HepG2 (cell line): ENCODE results near the gene CTRL. TPM values are rescaled to one million over a fixed set of nuclear protein-coding genes. Genes with fewer than 3 reads are reported as not detected.

Experiments used
- FOSL1 ChIP-seq: sonication (generic); formaldehyde crosslinking; IDR thresholded peaks from 2 replicates; pipeline ENCODE4 v1.9.0; 2021; ENCODE audit warnings: missing genetic modification reagents, borderline replicate concordance
- FOXA3 ChIP-seq: IDR thresholded peaks from 2 replicates; pipeline ENCODE4 v1.6.1; 2016; ENCODE audit warnings: missing genetic modification reagents, missing compliant biosample characterization
- GLMP ChIP-seq: sonication (generic); formaldehyde crosslinking; IDR thresholded peaks from 2 replicates; pipeline ENCODE4 v1.9.0; 2021; ENCODE audit warnings: missing genetic modification reagents, mild to moderate bottlenecking, borderline replicate concordance
- HOXA7 ChIP-seq: sonication (generic); formaldehyde crosslinking; IDR thresholded peaks from 2 replicates; pipeline ENCODE4 v1.8.1; 2022; ENCODE audit warnings: mild to moderate bottlenecking, missing genetic modification reagents, moderate library complexity
- IRF2 ChIP-seq: IDR thresholded peaks from 2 replicates; pipeline ENCODE4 v1.6.1; 2018; ENCODE audit warnings: missing genetic modification reagents, missing compliant biosample characterization
- MED8 ChIP-seq: sonication (generic); formaldehyde crosslinking; IDR thresholded peaks from 2 replicates; pipeline ENCODE4 v1.8.1; 2023; ENCODE audit warnings: mild to moderate bottlenecking, missing genetic modification reagents; ENCODE audit not compliant: insufficient replicate concordance
- NCOA2 ChIP-seq: sonication (generic); formaldehyde crosslinking; IDR thresholded peaks from 2 replicates; pipeline ENCODE4 v1.8.0; 2022; ENCODE audit warnings: inconsistent platforms
- NCOR1 ChIP-seq: fragments of 200-600 bp; sonication (generic); IDR thresholded peaks from 2 replicates; pipeline ENCODE4 v1.7.0; 2017; ENCODE audit warnings: antibody characterized with exemption, low read length, borderline replicate concordance
- NFKBIZ ChIP-seq: IDR thresholded peaks from 2 replicates; pipeline ENCODE4 v1.6.1; 2018; ENCODE audit warnings: missing genetic modification reagents, missing compliant biosample characterization
- RXRA ChIP-seq: sonication (generic); formaldehyde crosslinking; IDR thresholded peaks from 2 replicates; pipeline ENCODE4 v1.5.1; 2020; ENCODE audit warnings: missing genetic modification reagents
- TCF12 ChIP-seq, 2 experiments: fragments of 450-650 bp in 1 of 2; sonication (generic) in 1 of 2; formaldehyde crosslinking in 1 of 2; IDR thresholded peaks; 2 replicates each; pipeline versions ENCODE4 v1.6.1 to v1.8.0; 2017 to 2022; ENCODE audit warnings: antibody characterized with exemption in 1 of 2, mild to moderate bottlenecking in 1 of 2, missing genetic modification reagents in 1 of 2, moderate library complexity in 1 of 2
- TCF7L2 ChIP-seq: IDR thresholded peaks from 2 replicates; pipeline ENCODE4 v1.6.1; 2011; ENCODE audit warnings: mild to moderate bottlenecking, low read depth, low read length, moderate library complexity
- THYN1 ChIP-seq: sonication (generic); formaldehyde crosslinking; IDR thresholded peaks from 2 replicates; pipeline ENCODE4 v1.8.1; 2023; ENCODE audit warnings: low read depth, mild to moderate bottlenecking, moderate library complexity, missing genetic modification reagents, borderline replicate concordance
- ZMYM2 ChIP-seq: sonication (generic); formaldehyde crosslinking; IDR thresholded peaks from 2 replicates; pipeline ENCODE4 v1.8.0; 2022; ENCODE audit warnings: mild to moderate bottlenecking, missing genetic modification reagents
- ZNF337 ChIP-seq: sonication (generic); formaldehyde crosslinking; IDR thresholded peaks from 2 replicates; pipeline ENCODE4 v1.5.1; 2020; ENCODE audit warnings: missing genetic modification reagents, low read depth, mild to moderate bottlenecking, borderline replicate concordance
- ZNF34 ChIP-seq: sonication (generic); formaldehyde crosslinking; IDR thresholded peaks from 2 replicates; pipeline ENCODE4 v1.4.0; 2020; ENCODE audit warnings: mild to moderate bottlenecking, missing genetic modification reagents, borderline replicate concordance
- ZNF629 ChIP-seq: sonication (generic); formaldehyde crosslinking; conservative IDR thresholded peaks from 2 replicates; pipeline ENCODE4 v1.5.0; 2020; ENCODE audit warnings: missing genetic modification reagents
- ZNF788 ChIP-seq: sonication (generic); formaldehyde crosslinking; IDR thresholded peaks from 2 replicates; pipeline ENCODE4 v1.5.0; 2020; ENCODE audit warnings: mild to moderate bottlenecking, missing genetic modification reagents, borderline replicate concordance
- ZSCAN20 ChIP-seq: sonication (generic); formaldehyde crosslinking; IDR thresholded peaks from 2 replicates; pipeline ENCODE4 v1.4.0; 2020; ENCODE audit warnings: missing genetic modification reagents, mild to moderate bottlenecking, borderline replicate concordance
- polyA plus RNA-seq, 8 experiments: library from polyadenylated mRNA; depleted of rRNA in 3 of 8; stranded (reverse) in 7 of 8; unstranded in 1 of 8; fragments of >200 nt; fragmentation: Illumina TruSeq in 4 of 8; extraction: Trizol in 4 of 8; gene quantifications; 2 replicates each; pipeline versions ENCODE4 v1.2.1 to v1.2.3, GENCODE V29; 2011 to 2016; ENCODE audit warnings: low read depth in 4 of 8, missing spikeins in 1 of 8, mixed read lengths in 1 of 8; ENCODE audit not compliant: insufficient read depth in 1 of 8
- total RNA-seq, 5 experiments: library from RNA; depleted of rRNA; stranded (reverse); fragments of >200 nt; fragmentation: Illumina TruSeq; extraction: Trizol; gene quantifications; 2 replicates each; pipeline ENCODE4 v1.2.3, GENCODE V29; 2016; ENCODE audit warnings: low read depth in 1 of 5
- TF ChIP-seq, protein P1 (sequence below): sonication (generic); formaldehyde crosslinking; IDR thresholded peaks from 2 replicates; pipeline ENCODE4 v1.4.0; 2020; ENCODE audit warnings: missing genetic modification reagents
- TF ChIP-seq, protein P2 (sequence below): sonication (generic); formaldehyde crosslinking; IDR thresholded peaks from 2 replicates; pipeline ENCODE4 v1.4.0; 2020; ENCODE audit warnings: missing genetic modification reagents, mild to moderate bottlenecking, borderline replicate concordance
- TF ChIP-seq, protein P3 (sequence below): sonication (generic); formaldehyde crosslinking; IDR thresholded peaks from 2 replicates; pipeline ENCODE4 v1.4.0; 2020; ENCODE audit warnings: missing genetic modification reagents, borderline replicate concordance

The CTRL gene
- total and polyA plus RNA-seq, 2 of the 13 experiments (the other 11 are each of a cell fraction or from before 2014, with no cell fraction given), result 1.9 to 2.7 TPM

DNA sequence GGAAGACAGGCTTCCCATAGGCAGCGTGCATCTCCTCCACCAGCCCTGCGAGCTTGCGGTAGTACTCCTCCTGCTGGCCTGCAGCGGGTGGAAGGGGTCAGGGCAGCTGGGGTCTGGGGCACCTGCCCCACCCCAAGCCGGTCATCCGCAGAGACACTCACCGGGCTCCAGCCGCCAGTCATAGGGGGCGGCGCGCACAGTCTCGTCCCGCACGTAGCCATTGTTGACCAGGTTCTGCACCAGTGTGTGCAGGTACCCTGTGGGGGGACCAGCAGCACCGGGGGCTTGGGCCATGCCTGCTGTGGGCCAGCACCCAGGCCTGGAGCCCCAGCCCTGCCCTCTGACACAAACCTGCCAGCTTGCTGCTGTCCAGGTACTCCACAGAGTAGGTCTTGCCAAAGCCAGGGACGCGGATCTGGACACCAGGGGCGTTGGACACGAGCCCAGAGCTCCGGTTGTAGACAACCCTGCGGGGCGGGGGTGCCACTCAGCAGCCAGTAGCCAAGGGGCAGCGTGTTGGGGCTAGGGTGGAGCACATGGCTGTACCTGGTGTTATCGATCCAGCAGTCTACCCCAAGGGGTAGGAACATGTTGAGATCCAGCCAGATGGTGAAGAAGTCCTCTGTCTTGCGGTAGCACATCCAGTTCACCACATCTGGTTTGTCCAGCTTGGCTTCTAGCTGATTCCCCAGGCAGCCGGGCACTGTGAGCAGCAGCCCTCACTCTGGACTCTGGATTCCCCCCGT, 11.0 kb upstream of the CTRL start (continued):
- TF ChIP-seq MED8 (CRISPR knock-in tag) (no peak), ZNF788 (no peak), ZNF629 (no peak), ZSCAN20 (CRISPR knock-in tag) (no peak), RXRA (CRISPR knock-in tag) (peak; percentile 44; the same call in 1 of the 2 replicates), ZNF34 (CRISPR knock-in tag) (0 out of 2 replicates have a peak, but pooled peaks have one; percentile 13), FOSL1 (CRISPR knock-in tag) (no peak), TCF12 (IDR thresholded peaks at IDR 0.05) (no peak), TCF12 (CRISPR knock-in tag; IDR thresholded peaks at IDR 0.05) (peak; percentile 32; the same call in 1 of the 2 replicates), HOXA7 (no peak), IRF2 (CRISPR knock-in tag) (no peak), FOXA3 (0 out of 2 replicates have a peak, but pooled peaks have one; percentile 10), TCF7L2 (no peak), THYN1 (CRISPR knock-in tag) (no peak), GLMP (no peak), NFKBIZ (CRISPR knock-in tag) (no peak), NCOA2 (CRISPR knock-in tag) (no peak), NCOR1 (no peak), ZNF337 (CRISPR knock-in tag) (peak; percentile 90; the same call in 1 of the 2 replicates), ZMYM2 (CRISPR knock-in tag) (no peak)
- TF ChIP-seq, protein P1, sequence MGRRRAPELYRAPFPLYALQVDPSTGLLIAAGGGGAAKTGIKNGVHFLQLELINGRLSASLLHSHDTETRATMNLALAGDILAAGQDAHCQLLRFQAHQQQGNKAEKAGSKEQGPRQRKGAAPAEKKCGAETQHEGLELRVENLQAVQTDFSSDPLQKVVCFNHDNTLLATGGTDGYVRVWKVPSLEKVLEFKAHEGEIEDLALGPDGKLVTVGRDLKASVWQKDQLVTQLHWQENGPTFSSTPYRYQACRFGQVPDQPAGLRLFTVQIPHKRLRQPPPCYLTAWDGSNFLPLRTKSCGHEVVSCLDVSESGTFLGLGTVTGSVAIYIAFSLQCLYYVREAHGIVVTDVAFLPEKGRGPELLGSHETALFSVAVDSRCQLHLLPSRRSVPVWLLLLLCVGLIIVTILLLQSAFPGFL (CRISPR knock-in tag), result no peak
- TF ChIP-seq, protein P2, sequence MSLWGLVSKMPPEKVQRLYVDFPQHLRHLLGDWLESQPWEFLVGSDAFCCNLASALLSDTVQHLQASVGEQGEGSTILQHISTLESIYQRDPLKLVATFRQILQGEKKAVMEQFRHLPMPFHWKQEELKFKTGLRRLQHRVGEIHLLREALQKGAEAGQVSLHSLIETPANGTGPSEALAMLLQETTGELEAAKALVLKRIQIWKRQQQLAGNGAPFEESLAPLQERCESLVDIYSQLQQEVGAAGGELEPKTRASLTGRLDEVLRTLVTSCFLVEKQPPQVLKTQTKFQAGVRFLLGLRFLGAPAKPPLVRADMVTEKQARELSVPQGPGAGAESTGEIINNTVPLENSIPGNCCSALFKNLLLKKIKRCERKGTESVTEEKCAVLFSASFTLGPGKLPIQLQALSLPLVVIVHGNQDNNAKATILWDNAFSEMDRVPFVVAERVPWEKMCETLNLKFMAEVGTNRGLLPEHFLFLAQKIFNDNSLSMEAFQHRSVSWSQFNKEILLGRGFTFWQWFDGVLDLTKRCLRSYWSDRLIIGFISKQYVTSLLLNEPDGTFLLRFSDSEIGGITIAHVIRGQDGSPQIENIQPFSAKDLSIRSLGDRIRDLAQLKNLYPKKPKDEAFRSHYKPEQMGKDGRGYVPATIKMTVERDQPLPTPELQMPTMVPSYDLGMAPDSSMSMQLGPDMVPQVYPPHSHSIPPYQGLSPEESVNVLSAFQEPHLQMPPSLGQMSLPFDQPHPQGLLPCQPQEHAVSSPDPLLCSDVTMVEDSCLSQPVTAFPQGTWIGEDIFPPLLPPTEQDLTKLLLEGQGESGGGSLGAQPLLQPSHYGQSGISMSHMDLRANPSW, result peak; percentile 32; the same call in 1 of the 2 replicates
- TF ChIP-seq, protein P3, sequence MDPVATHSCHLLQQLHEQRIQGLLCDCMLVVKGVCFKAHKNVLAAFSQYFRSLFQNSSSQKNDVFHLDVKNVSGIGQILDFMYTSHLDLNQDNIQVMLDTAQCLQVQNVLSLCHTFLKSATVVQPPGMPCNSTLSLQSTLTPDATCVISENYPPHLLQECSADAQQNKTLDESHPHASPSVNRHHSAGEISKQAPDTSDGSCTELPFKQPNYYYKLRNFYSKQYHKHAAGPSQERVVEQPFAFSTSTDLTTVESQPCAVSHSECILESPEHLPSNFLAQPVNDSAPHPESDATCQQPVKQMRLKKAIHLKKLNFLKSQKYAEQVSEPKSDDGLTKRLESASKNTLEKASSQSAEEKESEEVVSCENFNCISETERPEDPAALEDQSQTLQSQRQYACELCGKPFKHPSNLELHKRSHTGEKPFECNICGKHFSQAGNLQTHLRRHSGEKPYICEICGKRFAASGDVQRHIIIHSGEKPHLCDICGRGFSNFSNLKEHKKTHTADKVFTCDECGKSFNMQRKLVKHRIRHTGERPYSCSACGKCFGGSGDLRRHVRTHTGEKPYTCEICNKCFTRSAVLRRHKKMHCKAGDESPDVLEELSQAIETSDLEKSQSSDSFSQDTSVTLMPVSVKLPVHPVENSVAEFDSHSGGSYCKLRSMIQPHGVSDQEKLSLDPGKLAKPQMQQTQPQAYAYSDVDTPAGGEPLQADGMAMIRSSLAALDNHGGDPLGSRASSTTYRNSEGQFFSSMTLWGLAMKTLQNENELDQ, result no peak
